K562 (cell line): Measurements from ENCODE around the gene CPNE8. TPM values are rescaled to one million over a fixed set of nuclear protein-coding genes. Genes with fewer than 3 reads are reported as not detected.

Experiments
- ATAC-seq: fragments of 200-7000 bp; cut with Tn5 transposase; 3 replicates; pipeline ENCODE4 v1.9.1; 2020; ENCODE audit warnings: moderate library complexity
- BruUV-seq: library from RNA; stranded (reverse); fragments of 400-500 nt; replicated peaks from 2 replicates; lab custom pipeline; 2021; lab: Mats Ljungman, UMichigan
- CTCF ChIA-PET: fragments of 300-600 bp; formaldehyde crosslinking; extraction: SDS; loops from one replicate; lab custom pipeline; 2021; ENCODE audit warnings: low intra/inter-chr PET ratio; lab: Yijun Ruan, JAX
- POLR2A ChIA-PET: fragments of 300-600, 350-650 bp; sonication (Branson Sonifier 250); formaldehyde crosslinking; extraction: SDS; loops from one replicate; lab custom pipeline; 2021; ENCODE audit warnings: antibody characterized with exemption, inconsistent platforms; lab: Yijun Ruan, JAX
- DNase-seq, 4 experiments: peaks; one replicate each; pipeline versions ENCODE4 v3.0.0 to v3.0.0-alpha.2; 2011 to 2018; ENCODE audit warnings: low spot score in 3 of 4, mixed read lengths in 3 of 4; ENCODE audit errors: extremely low read depth in 1 of 4
- FAIRE-seq: peaks from 2 replicates; lab custom pipeline; 2011; peaks lifted over from hg19 to GRCh38; lab: Jason Lieb, UNC
- H2AFZ ChIP-seq: 2 replicates; pipeline ENCODE4 v1.6.0; 2011; ENCODE audit warnings: low read depth, low read length, control low read depth, inconsistent platforms
- H3K27ac ChIP-seq: fragments of 200-600 bp; 3 replicates; pipeline ENCODE4 v1.8.0; 2011; ENCODE audit warnings: low read depth, mild to moderate bottlenecking, control low read depth, inconsistent platforms, low read length, moderate library complexity, mixed read lengths; ENCODE audit errors: extremely low read depth
- H3K27me3 ChIP-seq, 2 experiments: fragments of 300-600 bp in 1 of 2; 2 replicates in 1 of 2; 3 replicates in 1 of 2; pipeline versions ENCODE4 v1.6.0 to v1.8.0; 2011; ENCODE audit warnings: inconsistent platforms in 2 of 2, low read length in 2 of 2, mild to moderate bottlenecking in 1 of 2, mixed read lengths in 1 of 2, moderate library complexity in 1 of 2; ENCODE audit not compliant: control insufficient read depth in 2 of 2, insufficient read depth in 2 of 2
- H3K36me3 ChIP-seq: fragments of 300-600 bp; 3 replicates; pipeline ENCODE4 v1.8.0; 2011; ENCODE audit warnings: mild to moderate bottlenecking, low read length, inconsistent platforms; ENCODE audit not compliant: control insufficient read depth, insufficient read depth
- H3K4me1 ChIP-seq, 2 experiments: fragments of 200-600 bp in 1 of 2; replicated peaks in 1 of 2; 2 replicates in 1 of 2; 3 replicates in 1 of 2; pipeline versions ENCODE4 v1.5.1 to v1.8.0; 2011; ENCODE audit warnings: inconsistent platforms in 2 of 2, low read length in 2 of 2, mild to moderate bottlenecking in 1 of 2, mixed read lengths in 1 of 2, moderate library complexity in 1 of 2; ENCODE audit not compliant: control insufficient read depth in 2 of 2, insufficient read depth in 2 of 2
- H3K4me2 ChIP-seq: 2 replicates; pipeline ENCODE4 v1.6.1; 2011; ENCODE audit warnings: low read length, control low read depth, inconsistent platforms, mixed read lengths; ENCODE audit not compliant: insufficient read depth
- H3K4me3 ChIP-seq: fragments of 200-600 bp; sonication (generic), shearing (Covaris generic); 2 replicates; pipeline ENCODE4 v1.5.1; 2016; ENCODE audit warnings: control low read depth, inconsistent platforms
- H3K79me2 ChIP-seq: fragments of 200-600 bp; 3 replicates; pipeline ENCODE4 v1.8.0; 2011; ENCODE audit warnings: low read length, inconsistent platforms; ENCODE audit not compliant: control insufficient read depth, insufficient read depth
- H3K9ac ChIP-seq, 2 experiments: 2 replicates each; pipeline versions ENCODE4 v1.6.0 to v1.6.1; 2011; ENCODE audit warnings: low read depth in 2 of 2, low read length in 2 of 2, control low read depth in 1 of 2, inconsistent platforms in 1 of 2, mild to moderate bottlenecking in 1 of 2, mixed read lengths in 1 of 2; ENCODE audit not compliant: insufficient read depth in 1 of 2
- H3K9me1 ChIP-seq: one replicate; pipeline ENCODE4 v1.6.0; 2011; ENCODE audit warnings: inconsistent platforms, mild to moderate bottlenecking, low read length, moderate library complexity; ENCODE audit not compliant: control insufficient read depth, insufficient read depth
- H3K9me3 ChIP-seq: replicated peaks from 2 replicates; pipeline ENCODE4 v1.5.1; 2011; ENCODE audit warnings: low read depth, low read length, inconsistent platforms; ENCODE audit not compliant: control insufficient read depth, insufficient read depth
- H4K20me1 ChIP-seq: replicated peaks from 2 replicates; pipeline ENCODE4 v1.6.1; 2011; ENCODE audit warnings: low read length, inconsistent platforms, mixed read lengths; ENCODE audit not compliant: control insufficient read depth, insufficient read depth
- BDP1 ChIP-seq: IDR thresholded peaks from 3 replicates; pipeline ENCODE4 v1.6.1; 2011; ENCODE audit not compliant: insufficient read length, insufficient read depth
- CHCHD3 ChIP-seq: fragments of 250-450 bp; sonication (Bioruptor Pico); IDR thresholded peaks from 2 replicates; pipeline ENCODE4 v2.1.2; 2022; ENCODE audit warnings: mild to moderate bottlenecking
- FOXK2 ChIP-seq, 2 experiments: fragments of 450-650 bp; IDR thresholded peaks in 1 of 2; conservative IDR thresholded peaks in 1 of 2; 2 replicates each; pipeline ENCODE4 v1.6.1; 2016; ENCODE audit warnings: low read depth in 2 of 2, mild to moderate bottlenecking in 1 of 2
- GABPB1 ChIP-seq: sonication (generic); formaldehyde crosslinking; IDR thresholded peaks from 2 replicates; pipeline ENCODE4 v1.8.0; 2022; ENCODE audit warnings: mild to moderate bottlenecking, missing genetic modification reagents
- PCBP2 ChIP-seq: fragments of 200-400 bp; formaldehyde crosslinking; IDR thresholded peaks from 2 replicates; pipeline ENCODE4 v1.6.1; 2018; ENCODE audit warnings: low read length, low read depth, mild to moderate bottlenecking, moderate library complexity; ENCODE audit not compliant: poor library complexity, severe bottlenecking
- RFX5 ChIP-seq: IDR thresholded peaks from 2 replicates; pipeline ENCODE4 v1.6.1; 2011; ENCODE audit warnings: low read depth, mild to moderate bottlenecking, improper control_type of control experiment, low read length
- WGBS: fragments of 100-300 bp; shearing (Covaris generic); methylation state at CpG from one replicate; pipeline ENCODE4 v1.1.6; 2016; ENCODE audit warnings: low coverage, mixed read lengths; ENCODE audit not compliant: insufficient coverage; ENCODE audit errors: missing lambda C conversion rate; 5-methylcytosine and 5-hydroxymethylcytosine counted together
- in situ Hi-C: fragments of 300-500 bp; cut with MboI; formaldehyde crosslinking; loops from 4 replicates; pipeline ENCODE4 v1.15.0; 2018; ENCODE audit warnings: inconsistent platforms, mixed read lengths
- intact Hi-C: fragments of 100-400 bp; cut with micrococcal nuclease; formaldehyde crosslinking; loops from 2 replicates; pipeline ENCODE4 v1.14.2; 2022
- polyA plus RNA-seq, 8 experiments: library from polyadenylated mRNA; depleted of rRNA in 4 of 8; stranded (reverse) in 5 of 8; unstranded in 3 of 8; fragments of >200 nt; fragmentation: Nextera tagmentation in 2 of 8; fragmentation: Illumina TruSeq in 1 of 8; extraction: Ambion mirVana in 2 of 8; extraction: Trizol in 1 of 8; gene quantifications; 2 replicates each; pipeline versions ENCODE4 v1.2.1 to v1.2.3, GENCODE V29; 2011 to 2014; ENCODE audit warnings: inconsistent platforms in 1 of 8, missing spikeins in 1 of 8
- total RNA-seq, 7 experiments: library from RNA; depleted of rRNA in 6 of 7; stranded (reverse); fragments of >200 nt in 6 of 7; fragmentation: Illumina TruSeq in 2 of 7; extraction: Trizol in 2 of 7; gene quantifications; 2 replicates each; pipeline versions ENCODE4 v1.2.1 to v1.2.3, GENCODE V29; 2011 to 2021; ENCODE audit warnings: low replicate concordance in 1 of 7
- TF ChIP-seq, protein P1 (sequence below): fragments of 450-650 bp; formaldehyde crosslinking; IDR thresholded peaks from 2 replicates; pipeline ENCODE4 v1.4.0; 2020; ENCODE audit warnings: mild to moderate bottlenecking, mixed read lengths

The CPNE8 gene
- total and polyA plus RNA-seq, 9 of the 15 experiments (the other 6 are each of a cell fraction or from before 2014, with no cell fraction given): 2.4 to 7.0 (median 4.2) TPM

DNA sequence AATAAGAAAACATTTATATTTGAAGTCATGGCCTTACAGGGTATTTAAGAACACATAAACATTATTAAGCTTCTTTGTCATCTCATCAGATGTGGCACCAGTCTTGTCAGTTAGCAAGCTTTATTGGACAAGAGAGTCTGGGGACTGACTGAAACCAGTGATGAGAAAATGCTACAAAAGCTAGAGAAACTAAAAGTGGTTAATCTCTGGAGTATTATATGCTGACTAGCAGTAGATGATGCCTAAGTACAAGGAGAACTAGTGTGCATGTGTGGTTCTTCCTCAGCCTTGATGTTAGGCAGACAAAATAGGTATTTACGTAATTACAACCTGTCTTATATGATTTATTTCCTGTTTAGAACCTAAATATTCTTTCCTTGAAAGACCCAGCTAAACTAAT is 176.5 kb downstream of the CPNE8 start:
- Histone ChIP-seq H2AFZ (no peak overlapping the region), H3K9me3 (no peaks in the 10 kb centered on the region), H3K9me1 (no peaks in the 10 kb centered on the region), H3K4me1 (no peaks in the 10 kb centered on the region), H3K79me2 (no peaks in the 10 kb centered on the region), H3K4me3 (no peak overlapping the region), H3K4me2 (no peak overlapping the region), H3K9ac (no peak overlapping the region), H4K20me1 (no peaks in the 10 kb centered on the region), H3K36me3 (no peaks in the 10 kb centered on the region), H3K27ac (no peak overlapping the region), H3K27me3 (no peaks in the 10 kb centered on the region)
- TF ChIP-seq BDP1 (no peak), CHCHD3 (no peak), FOXK2 (conservative IDR thresholded peaks at IDR 0.05 in 1 of 2, IDR thresholded peaks at IDR 0.05 in 1 of 2; ENCODE audit: low read depth in 2 of 2) (no peak), PCBP2 (no peak), RFX5 (no peak), GABPB1 (no peak)
- TF ChIP-seq, protein P1, sequence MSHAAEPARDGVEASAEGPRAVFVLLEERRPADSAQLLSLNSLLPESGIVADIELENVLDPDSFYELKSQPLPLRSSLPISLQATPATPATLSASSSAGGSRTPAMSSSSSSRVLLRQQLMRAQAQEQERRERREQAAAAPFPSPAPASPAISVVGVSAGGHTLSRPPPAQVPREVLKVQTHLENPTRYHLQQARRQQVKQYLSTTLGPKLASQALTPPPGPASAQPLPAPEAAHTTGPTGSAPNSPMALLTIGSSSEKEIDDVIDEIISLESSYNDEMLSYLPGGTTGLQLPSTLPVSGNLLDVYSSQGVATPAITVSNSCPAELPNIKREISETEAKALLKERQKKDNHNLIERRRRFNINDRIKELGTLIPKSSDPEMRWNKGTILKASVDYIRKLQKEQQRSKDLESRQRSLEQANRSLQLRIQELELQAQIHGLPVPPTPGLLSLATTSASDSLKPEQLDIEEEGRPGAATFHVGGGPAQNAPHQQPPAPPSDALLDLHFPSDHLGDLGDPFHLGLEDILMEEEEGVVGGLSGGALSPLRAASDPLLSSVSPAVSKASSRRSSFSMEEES: no peak
- BruUV-seq: no TSS peak
- ChIA-PET POLR2A (no interaction called here), CTCF (no interaction called here)
- 43% methylated on average over 1 of the region's 1 CpG for WGBS
- no peak for FAIRE-seq
- in situ Hi-C loops (no loop called here), intact Hi-C loops (no loop called here)
- no peak for DNase-seq
- ATAC-seq: no peak
